WTC11 (cell line): ENCODE measurements around the gene ACTR3C. TPM values are rescaled to one million over a fixed set of nuclear protein-coding genes. Genes with fewer than 3 reads are reported as not detected.
"Not testable (repeated sequence)": the region's sequence is repeated elsewhere in the genome, so short reads cannot be mapped to it uniquely, and the experiment has no call there.

Source experiments
- ATAC-seq: fragments of 200-7000 bp; cut with Tn5 transposase; 2 replicates; pipeline ENCODE4 v1.10.0; 2021; ENCODE audit warnings: mild to moderate bottlenecking, moderate library complexity
- CTCF ChIA-PET: fragments of 300-600 bp; sonication (Branson Sonifier 250); formaldehyde crosslinking; loops from one replicate; lab custom pipeline; 2021; ENCODE audit warnings: antibody characterized with exemption; lab: Charles Lee
- POLR2A ChIA-PET: fragments of 350-600 bp; sonication (Branson Sonifier 250); formaldehyde crosslinking; loops from one replicate; lab custom pipeline; 2021; ENCODE audit warnings: antibody characterized with exemption; lab: Charles Lee
- DNase-seq: peaks from one replicate; pipeline ENCODE4 v3.0.0; 2021; ENCODE audit warnings: low spot score
- H3K27ac Mint-ChIP-seq: 2 replicates; pipeline ENCODE4 v1.8.0; 2021; ENCODE audit warnings: mixed read lengths
- H3K27me3 Mint-ChIP-seq: 2 replicates; pipeline ENCODE4 v1.8.0; 2021; ENCODE audit warnings: low read depth, mild to moderate bottlenecking, moderate library complexity, mixed read lengths
- H3K36me3 Mint-ChIP-seq: 2 replicates; pipeline ENCODE4 v1.8.0; 2021; ENCODE audit warnings: mixed read lengths
- H3K4me1 Mint-ChIP-seq: 2 replicates; pipeline ENCODE4 v1.8.0; 2022; ENCODE audit warnings: mixed read lengths
- H3K4me3 Mint-ChIP-seq: 2 replicates; pipeline ENCODE4 v1.8.0; 2021; ENCODE audit warnings: mild to moderate bottlenecking, moderate library complexity, mixed read lengths
- H3K9me3 Mint-ChIP-seq: 2 replicates; pipeline ENCODE4 v1.8.0; 2021; ENCODE audit warnings: mixed read lengths
- total RNA-seq: library from RNA; stranded (reverse); gene quantifications from 3 replicates; pipeline ENCODE4 v1.2.3, GENCODE V29; 2021

The ACTR3C gene
- total RNA-seq, 1 experiment from 2014 or later, result 1.4 TPM

DNA sequence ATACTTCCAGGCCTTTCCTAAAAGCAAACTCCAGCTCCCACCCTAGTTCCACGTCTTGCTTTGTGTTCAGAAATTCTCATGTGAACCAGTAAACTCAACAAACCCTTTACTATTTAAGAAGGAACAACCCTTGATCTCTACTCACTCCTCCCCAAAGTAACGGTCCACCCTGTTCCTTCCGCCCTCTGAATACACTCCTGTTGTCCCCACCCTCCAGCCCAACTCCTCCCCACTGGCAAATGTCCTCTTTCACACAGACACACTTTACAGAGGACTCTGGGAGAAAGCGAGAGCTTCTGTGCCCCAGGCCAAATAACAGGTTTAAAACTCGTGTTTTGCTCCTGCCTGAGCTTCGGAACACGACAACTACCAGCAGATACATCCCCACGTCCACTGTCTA, 55.1 kb downstream of the ACTR3C start:
- H3K27ac Mint-ChIP-seq, H3K4me1 Mint-ChIP-seq, H3K9me3 Mint-ChIP-seq, H3K27me3 Mint-ChIP-seq, POLR2A ChIA-PET, H3K36me3 Mint-ChIP-seq, DNase-seq, CTCF ChIA-PET, H3K4me3 Mint-ChIP-seq, ATAC-seq: not testable (repeated sequence)

DNA sequence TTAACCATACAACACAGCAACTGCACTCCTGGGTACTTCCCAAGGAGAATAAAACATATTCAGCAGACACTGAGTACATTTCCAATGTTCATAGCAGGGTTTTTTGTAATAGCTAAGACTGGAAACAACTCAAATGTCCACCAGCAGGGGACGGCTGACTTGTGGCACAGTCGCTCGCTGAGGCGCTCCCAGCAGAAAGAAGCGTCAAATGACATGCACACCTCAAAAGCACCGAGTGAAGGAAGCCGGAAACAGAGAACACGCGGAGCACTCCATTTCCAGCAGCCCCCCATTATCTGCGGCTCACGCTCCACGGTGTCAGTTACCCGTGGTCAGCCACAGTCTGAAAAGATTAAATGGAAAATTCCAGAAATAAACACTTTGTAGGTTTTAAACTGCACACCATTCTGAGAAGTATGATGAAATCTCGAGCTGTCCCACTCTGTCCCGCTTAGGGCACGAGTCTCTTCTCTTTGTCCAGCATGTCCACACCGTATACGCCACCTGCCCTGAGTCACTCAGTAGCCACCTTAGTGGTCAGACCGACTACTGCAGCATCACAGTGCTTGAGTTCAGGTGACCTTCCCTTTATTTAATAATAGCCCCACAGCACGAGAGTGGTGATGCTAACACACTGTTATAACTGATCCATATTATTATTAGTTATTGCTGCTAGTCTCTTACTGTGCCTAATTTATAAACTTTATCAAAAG, 56.2 kb downstream of the ACTR3C start:
- not testable (repeated sequence) for H3K9me3 Mint-ChIP-seq

DNA sequence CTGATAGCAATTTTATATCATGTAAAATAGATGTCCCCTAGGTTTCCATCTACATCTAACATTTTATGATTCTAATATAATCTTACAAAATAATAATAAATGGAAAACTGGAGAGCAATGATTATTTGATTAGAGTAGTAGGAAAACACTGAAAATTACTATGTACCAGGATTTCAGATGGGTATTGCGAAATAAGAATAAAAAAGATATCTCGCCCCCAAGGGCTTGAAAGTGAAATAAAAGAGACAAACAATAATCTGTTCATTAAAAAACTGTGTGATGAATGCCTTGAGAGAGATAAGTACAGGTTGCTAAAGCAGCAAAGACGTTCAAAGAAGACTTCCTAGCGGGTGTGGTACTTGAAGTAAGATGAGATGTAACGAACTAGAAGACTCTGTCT, 60.7 kb downstream of the ACTR3C start:
- H3K36me3 Mint-ChIP-seq, H3K4me3 Mint-ChIP-seq, H3K27ac Mint-ChIP-seq, H3K27me3 Mint-ChIP-seq, POLR2A ChIA-PET, ATAC-seq, CTCF ChIA-PET, H3K4me1 Mint-ChIP-seq, H3K9me3 Mint-ChIP-seq, DNase-seq: not testable (repeated sequence)

More for the DNA sequence above, 56.2 kb downstream of the ACTR3C start:
- POLR2A ChIA-PET, H3K27me3 Mint-ChIP-seq, H3K27ac Mint-ChIP-seq, H3K4me1 Mint-ChIP-seq, DNase-seq, CTCF ChIA-PET, H3K36me3 Mint-ChIP-seq, H3K4me3 Mint-ChIP-seq: not testable (repeated sequence)
- ATAC-seq, result peak; percentile 36; the same call in 1 of the 2 replicates

DNA sequence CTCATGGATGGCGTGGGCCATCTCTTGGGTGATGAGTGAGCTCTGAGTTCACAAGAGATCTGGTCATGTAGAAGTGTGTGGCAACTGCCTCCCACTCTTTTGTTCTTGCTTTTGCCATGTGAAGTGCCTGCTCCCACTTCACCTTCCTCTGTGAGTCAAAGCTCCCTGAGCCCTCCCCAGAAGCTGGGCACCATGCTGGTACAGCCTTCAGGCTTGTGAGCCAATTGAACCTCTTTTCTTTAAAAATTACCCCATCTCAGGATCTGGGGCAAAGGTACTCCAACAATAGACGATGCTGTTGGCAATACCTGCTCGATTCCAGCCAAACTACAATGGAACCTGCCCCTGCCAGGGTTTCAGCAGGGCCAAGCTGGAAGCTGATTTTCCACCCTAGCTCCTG, 75.6 kb downstream of the ACTR3C start:
- ATAC-seq, H3K9me3 Mint-ChIP-seq, CTCF ChIA-PET, H3K27me3 Mint-ChIP-seq, H3K27ac Mint-ChIP-seq, H3K4me3 Mint-ChIP-seq, H3K36me3 Mint-ChIP-seq, H3K4me1 Mint-ChIP-seq, POLR2A ChIA-PET, DNase-seq: not testable (repeated sequence)

DNA sequence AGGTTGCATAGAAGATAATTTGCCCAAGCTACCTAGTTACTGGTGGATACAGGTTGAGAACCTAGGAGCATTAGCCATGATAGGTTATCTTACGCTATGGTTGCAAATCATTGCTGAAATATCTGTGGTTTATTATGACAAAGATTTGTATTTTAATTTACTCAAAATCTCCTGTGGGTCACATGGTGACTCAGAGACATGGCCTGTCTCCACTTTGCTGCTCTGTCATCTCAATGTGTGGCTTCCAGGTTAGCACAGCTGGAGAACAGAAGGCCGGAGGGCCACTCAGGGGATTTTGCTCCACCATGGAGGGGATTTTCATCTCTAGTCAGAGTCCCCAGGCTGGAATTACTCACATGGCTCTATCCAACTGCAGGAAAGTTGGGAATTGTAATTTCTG, 78.1 kb downstream of the ACTR3C start:
- H3K27me3 Mint-ChIP-seq, H3K4me3 Mint-ChIP-seq, ATAC-seq, H3K9me3 Mint-ChIP-seq, CTCF ChIA-PET, H3K36me3 Mint-ChIP-seq, POLR2A ChIA-PET, DNase-seq, H3K27ac Mint-ChIP-seq, H3K4me1 Mint-ChIP-seq: not testable (repeated sequence)

DNA sequence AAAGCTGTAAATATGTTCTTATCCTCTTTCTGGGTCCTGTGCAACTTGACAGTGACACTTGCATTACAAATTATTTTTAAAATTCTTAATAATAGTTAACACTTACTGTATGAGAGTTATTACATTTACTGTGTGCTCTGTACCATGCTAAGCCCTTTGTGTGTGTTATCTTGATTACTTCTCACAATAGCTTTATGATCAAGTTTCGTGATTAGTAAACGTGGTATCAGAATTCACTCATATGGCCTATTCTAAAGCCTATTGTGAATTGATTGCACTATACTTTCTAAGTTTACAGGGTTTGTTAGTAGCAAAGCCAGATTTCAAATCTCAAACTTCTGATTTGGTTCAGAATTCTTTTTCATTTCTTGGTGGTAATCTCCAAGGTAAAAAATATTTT, 80.4 kb downstream of the ACTR3C start:
- H3K27me3 Mint-ChIP-seq, ATAC-seq: not testable (repeated sequence)

DNA sequence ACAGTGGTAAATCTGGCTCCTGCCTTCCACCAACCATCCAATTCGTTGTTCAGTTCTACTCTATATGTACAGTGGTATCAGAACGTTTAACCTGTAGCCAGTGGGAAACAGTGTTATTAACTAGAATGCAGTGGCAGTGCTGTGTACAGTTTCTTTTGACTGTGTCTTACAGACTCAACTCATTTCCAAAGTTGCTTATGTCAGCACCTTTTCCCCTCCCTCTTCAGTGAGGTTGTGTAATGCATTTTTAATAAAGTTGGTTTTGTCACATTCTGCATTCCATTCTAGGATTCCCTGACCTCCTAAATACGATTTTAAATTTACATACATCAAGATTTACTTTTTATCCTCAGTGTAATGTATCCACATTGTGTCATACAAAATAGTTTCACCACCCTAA, 97.9 kb downstream of the ACTR3C start:
- CTCF ChIA-PET, POLR2A ChIA-PET, H3K36me3 Mint-ChIP-seq, DNase-seq, H3K27ac Mint-ChIP-seq, H3K4me1 Mint-ChIP-seq, ATAC-seq, H3K4me3 Mint-ChIP-seq: not testable (repeated sequence)
- Mint-ChIP-seq H3K9me3 (peaks cover 13% of the 10 kb centered on the region), H3K27me3 (peaks cover 42% of the 10 kb centered on the region)

More for the DNA sequence above, 80.4 kb downstream of the ACTR3C start:
- CTCF ChIA-PET, H3K9me3 Mint-ChIP-seq, H3K4me1 Mint-ChIP-seq, POLR2A ChIA-PET, H3K4me3 Mint-ChIP-seq, DNase-seq, H3K36me3 Mint-ChIP-seq, H3K27ac Mint-ChIP-seq: not testable (repeated sequence)

DNA sequence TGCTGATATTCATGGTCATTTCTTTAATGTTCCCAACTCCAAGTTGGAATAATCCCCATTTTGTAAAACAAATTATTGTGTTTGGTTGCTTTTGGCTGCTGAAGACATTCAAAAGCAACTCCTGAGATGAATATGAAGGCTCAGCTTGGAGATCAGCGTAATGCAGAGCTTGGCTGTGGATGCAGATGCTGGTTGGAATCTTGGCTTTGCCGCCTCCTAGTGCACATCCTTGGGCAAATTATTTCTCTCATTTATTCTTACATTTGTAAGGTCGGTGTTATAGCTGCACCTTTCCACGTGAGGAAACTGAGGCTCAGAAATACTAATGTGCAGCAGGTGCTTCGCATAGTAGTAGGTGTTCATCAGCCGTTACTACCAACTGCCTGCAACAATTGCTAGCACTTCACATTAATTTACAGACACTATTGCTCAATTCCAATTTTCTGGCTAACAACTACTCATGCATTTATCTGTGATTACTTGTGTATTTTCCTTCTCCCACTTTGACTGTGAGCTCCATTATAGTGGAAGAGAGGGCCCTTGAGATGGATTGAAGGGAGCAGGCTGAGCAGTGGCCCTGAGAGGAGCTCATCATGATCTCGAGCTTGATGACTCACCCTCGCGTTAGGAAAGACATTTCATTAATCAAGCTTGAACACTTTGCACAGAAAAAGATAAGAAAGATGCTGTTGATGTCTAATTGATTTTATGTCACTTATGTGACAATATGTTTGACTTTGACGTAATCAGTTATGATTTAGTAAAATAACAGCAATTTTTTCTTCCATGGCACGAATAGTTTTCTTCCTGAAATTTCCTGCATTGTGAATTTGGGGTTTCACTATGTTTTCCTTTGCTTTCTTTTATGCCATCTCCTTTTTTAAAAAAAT, 101.0 kb downstream of the ACTR3C start:
- not testable (repeated sequence) for DNase-seq, ATAC-seq
- peaks cover 62% of the 10 kb centered on the region for H3K27me3 Mint-ChIP-seq

DNA sequence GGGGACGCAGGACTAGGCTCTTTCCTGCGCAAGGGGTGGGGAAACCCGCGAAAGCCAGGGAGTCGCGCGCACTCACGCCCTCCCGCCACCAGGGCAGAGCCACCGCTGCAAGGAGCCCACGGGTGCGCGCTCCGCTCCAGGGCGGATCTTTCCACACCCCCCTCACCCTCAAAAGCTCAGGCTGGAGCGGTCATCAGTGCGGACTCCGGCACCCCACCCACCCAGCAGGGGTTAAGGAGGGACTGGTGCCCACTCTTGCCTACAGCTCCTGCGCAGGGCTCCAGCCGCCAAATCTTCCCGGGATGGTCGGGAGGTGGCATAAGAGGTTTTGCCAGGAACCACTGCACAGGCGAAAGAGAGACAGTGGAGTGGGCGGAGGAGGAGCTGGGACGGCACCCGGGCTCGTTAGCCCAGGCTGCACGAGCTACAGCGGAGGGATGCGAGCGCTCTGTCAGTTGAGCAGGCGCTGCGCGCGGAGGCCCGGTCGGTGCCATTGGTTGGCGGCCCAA, 102.6 kb downstream of the ACTR3C start:
- H3K36me3 Mint-ChIP-seq, POLR2A ChIA-PET, H3K4me1 Mint-ChIP-seq, H3K27ac Mint-ChIP-seq: not testable (repeated sequence)
- CTCF ChIA-PET, result interaction anchor here (1.1 kb wide), 1 partner anchor 656 kb away, joined by 5 read pairs; no protein-coding TSS in a partner anchor
- ATAC-seq (peak; percentile 76), DNase-seq (peak; percentile 58)
- Mint-ChIP-seq H3K9me3 (peaks cover 13% of the 10 kb centered on the region), H3K27me3 (peaks cover 65% of the 10 kb centered on the region), H3K4me3 (peak overlapping the region; percentile 57)

More for the DNA sequence above, 101.0 kb downstream of the ACTR3C start:
- CTCF ChIA-PET, result interaction anchor here (1.0 kb wide), 1 partner anchor 361 kb away, joined by 3 read pairs; no protein-coding TSS in a partner anchor
- H3K27ac Mint-ChIP-seq, H3K36me3 Mint-ChIP-seq, H3K4me1 Mint-ChIP-seq, H3K4me3 Mint-ChIP-seq, POLR2A ChIA-PET: not testable (repeated sequence)
- peaks cover 13% of the 10 kb centered on the region for H3K9me3 Mint-ChIP-seq

DNA sequence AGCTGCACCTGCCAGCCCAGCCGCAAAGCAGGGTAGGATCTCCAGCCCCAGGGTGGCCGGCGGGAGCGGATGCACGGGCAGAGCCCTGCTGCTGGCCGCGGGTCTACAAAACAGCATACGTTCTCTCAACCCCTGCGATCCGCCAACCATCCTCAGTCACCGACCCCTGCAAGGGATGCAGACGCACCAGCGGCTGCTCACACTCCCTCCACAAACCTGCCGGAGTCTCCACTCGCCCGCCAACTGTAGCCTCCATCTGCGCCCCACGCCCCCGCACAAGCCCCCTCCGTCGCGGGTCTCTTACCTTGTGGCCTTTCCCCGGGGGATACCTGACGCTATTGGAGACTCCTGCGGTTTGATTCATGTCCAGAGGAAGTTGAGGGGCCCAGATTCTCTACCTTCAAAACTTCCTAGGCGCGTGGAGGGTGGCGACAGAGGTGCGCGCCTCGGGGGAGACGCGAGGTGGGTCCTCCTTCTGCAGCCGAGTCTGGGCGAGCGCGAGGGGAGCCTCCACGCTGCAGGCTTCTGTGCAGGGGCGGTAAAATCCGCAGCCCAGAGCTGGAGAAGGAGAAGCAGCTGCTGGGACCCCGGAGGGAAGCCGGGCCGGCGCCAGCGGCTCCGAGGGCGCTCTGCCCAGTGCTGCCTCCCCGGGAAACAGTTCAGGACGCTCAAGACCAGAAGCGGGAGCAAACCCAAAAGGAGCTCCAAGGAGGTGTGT, 103.2 kb downstream of the ACTR3C start:
- CTCF ChIA-PET, result not testable (repeated sequence)
- H3K27me3 Mint-ChIP-seq, result peaks cover 70% of the 10 kb centered on the region
- peak; percentile 38 for DNase-seq

DNA sequence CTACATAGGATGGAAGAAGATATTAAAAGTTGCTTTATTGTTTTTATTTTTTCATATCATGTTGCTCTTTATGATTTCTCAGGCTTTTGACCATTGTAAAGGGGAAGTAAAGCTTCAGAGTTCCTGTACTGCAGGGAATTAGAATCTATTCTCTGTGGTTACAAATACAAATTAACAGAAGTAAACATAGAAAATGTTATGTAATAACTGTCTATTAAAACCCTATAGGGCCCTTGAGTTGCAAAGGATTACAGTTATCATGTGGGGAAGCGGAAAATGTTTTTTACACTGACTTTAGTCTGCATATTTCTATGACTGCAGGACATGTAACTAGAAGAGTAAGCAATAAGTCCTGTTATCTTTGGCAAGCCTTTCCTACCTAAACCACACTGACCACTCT, 116.5 kb downstream of the ACTR3C start:
- H3K9me3 Mint-ChIP-seq, H3K36me3 Mint-ChIP-seq, H3K27me3 Mint-ChIP-seq, POLR2A ChIA-PET, H3K4me1 Mint-ChIP-seq, H3K27ac Mint-ChIP-seq, ATAC-seq, DNase-seq, H3K4me3 Mint-ChIP-seq, CTCF ChIA-PET: not testable (repeated sequence)

More for the DNA sequence above, 103.2 kb downstream of the ACTR3C start:
- peak; percentile 73 for ATAC-seq
- H3K4me3 Mint-ChIP-seq, result peak overlapping the region; percentile 67
- H3K4me1 Mint-ChIP-seq, H3K36me3 Mint-ChIP-seq, H3K27ac Mint-ChIP-seq, POLR2A ChIA-PET: not testable (repeated sequence)
- peaks cover 13% of the 10 kb centered on the region for H3K9me3 Mint-ChIP-seq
